ENCODE measurements around the gene CRY2. TPM values are rescaled to one million over a fixed set of nuclear protein-coding genes. Genes with fewer than 3 reads are reported as not detected.

The CRY2 gene
- total and polyA plus RNA-seq, 10 of the 15 experiments (the other 5 are each of a cell fraction or from before 2014, with no cell fraction given), result 1.2 to 14.7 (median 8.1) TPM

DNA sequence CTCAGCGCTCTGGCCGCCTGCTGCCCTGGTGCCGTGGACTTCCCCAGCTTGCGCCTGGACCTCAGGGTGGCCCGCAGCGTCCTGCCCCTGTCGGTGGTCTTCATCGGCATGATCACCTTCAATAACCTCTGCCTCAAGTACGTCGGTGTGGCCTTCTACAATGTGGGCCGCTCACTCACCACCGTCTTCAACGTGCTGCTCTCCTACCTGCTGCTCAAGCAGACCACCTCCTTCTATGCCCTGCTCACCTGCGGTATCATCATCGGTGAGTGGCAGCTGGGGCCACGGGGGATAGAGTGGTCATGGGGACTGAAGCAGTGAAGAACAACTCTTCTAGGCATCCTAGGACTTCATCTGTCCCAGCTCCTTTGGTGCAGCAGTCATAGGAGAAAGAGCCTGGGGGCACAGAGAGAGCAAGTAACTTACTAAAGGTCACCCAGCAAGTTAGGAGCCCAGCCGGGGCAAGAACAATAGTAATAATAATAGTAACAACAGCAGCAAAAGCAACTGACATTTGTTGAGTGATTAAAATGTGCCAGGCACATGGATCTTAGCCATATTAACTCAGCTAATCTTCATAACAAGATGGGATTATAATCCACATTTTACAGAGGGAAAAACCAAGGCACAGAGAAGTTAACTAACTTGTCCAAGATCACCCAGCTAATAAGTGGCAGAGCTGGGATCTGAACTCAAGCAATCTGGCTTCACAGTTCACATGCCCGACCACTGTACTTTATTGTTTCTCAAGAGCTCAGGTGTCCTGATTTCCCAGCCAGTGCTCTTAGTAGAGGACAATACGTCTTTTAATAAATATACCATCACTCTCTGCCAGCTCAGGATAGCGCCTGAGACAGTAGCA is 41.0 kb upstream of the CRY2 start:
- TF ChIP-seq, protein P1, sequence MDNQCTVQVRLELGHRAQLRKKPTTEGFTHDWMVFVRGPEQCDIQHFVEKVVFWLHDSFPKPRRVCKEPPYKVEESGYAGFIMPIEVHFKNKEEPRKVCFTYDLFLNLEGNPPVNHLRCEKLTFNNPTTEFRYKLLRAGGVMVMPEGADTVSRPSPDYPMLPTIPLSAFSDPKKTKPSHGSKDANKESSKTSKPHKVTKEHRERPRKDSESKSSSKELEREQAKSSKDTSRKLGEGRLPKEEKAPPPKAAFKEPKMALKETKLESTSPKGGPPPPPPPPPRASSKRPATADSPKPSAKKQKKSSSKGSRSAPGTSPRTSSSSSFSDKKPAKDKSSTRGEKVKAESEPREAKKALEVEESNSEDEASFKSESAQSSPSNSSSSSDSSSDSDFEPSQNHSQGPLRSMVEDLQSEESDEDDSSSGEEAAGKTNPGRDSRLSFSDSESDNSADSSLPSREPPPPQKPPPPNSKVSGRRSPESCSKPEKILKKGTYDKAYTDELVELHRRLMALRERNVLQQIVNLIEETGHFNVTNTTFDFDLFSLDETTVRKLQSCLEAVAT (IDR thresholded peaks at IDR 0.05), result peak; percentile 81
- TF ChIP-seq RCOR1 (conservative IDR thresholded peaks at IDR 0.05; ENCODE audit: low read depth, low read length), result no peak
- no peak for TF ChIP-seq NRF1 (conservative IDR thresholded peaks at IDR 0.05; ENCODE audit: low read depth, low read length)
- Histone ChIP-seq H3K4me3 (peak overlapping the region; percentile 100), H3K36me3 (ENCODE audit: control insufficient read depth in 2 of 2, insufficient read depth in 2 of 2, low read length in 1 of 2) (peaks cover 0 to 7% of the 10 kb centered on the region in 2 experiments; a peak in 3 of 4 replicates), H3K79me2 (ENCODE audit: control insufficient read depth, insufficient read depth, low read length) (peaks cover 25% of the 10 kb centered on the region), H2AFZ (ENCODE audit: control insufficient read depth, low read depth, low read length) (no peak overlapping the region), H3K27me3 (replicated peaks in 1 of 2; ENCODE audit: control insufficient read depth in 2 of 2, insufficient read depth in 2 of 2, low read length in 1 of 2) (no peaks in the 10 kb centered on the region), H4K20me1 (ENCODE audit: control insufficient read depth, insufficient read depth) (no peaks in the 10 kb centered on the region), H3K4me2 (ENCODE audit: control insufficient read depth, insufficient read depth) (peak overlapping the region; percentile 93), H3K9me3 (replicated peaks; ENCODE audit: control insufficient read depth, insufficient read depth, low read length) (no peaks in the 10 kb centered on the region), H3K4me1 (ENCODE audit: control insufficient read depth, insufficient read depth, low read length) (peaks cover 23% of the 10 kb centered on the region), H3K27ac (ENCODE audit: control insufficient read depth, insufficient read depth) (no peak overlapping the region; the same call in 1 of the 2 replicates), H3K9ac (ENCODE audit: control insufficient read depth, insufficient read depth, low read length) (peak overlapping the region; percentile 70; the same call in 1 of the 2 replicates)
- FAIRE-seq (no peak), DNase-seq (ENCODE audit: low read depth, low spot score) (no peak), ATAC-seq (no peak)
- intact Hi-C loops (cut with micrococcal nuclease; ENCODE audit: unreplicated experiment), result no loop called here
- SMC1A ChIA-PET (ENCODE audit: uncharacterized antibody, unreplicated experiment), result interaction anchor here (1.0 to 2.2 kb wide), 5 partner anchors 10 to 45 kb away, joined by 3 to 11 read pairs (median 8); partner anchors contain the start of gene CRY2
- in situ Hi-C loops (cut with MboI), result no loop called here
- TSS peak; percentile 49 for BruUV-seq (replicated peaks)
- WGBS (ENCODE audit: insufficient coverage, insufficient replicate concordance, low lambda C conversion rate, missing lambda C conversion rate), result 80% methylated on average over 20 of the region's 20 CpGs
- POLR2A ChIA-PET, result interaction anchor here (0.8 to 4.2 kb wide), 4 partner anchors 10 to 40 kb away, joined by 5 to 27 read pairs (median 16); partner anchors contain the start of gene CRY2
- RAD21 ChIA-PET (ENCODE audit: unreplicated experiment), result interaction anchor here (0.9 to 4.1 kb wide), 4 partner anchors 11 to 44 kb away, joined by 3 to 23 read pairs (median 9); partner anchors contain the start of gene CRY2
- CTCF ChIA-PET, result interaction anchor here (1.0 to 2.3 kb wide), 5 partner anchors 11 to 40 kb away, joined by 3 to 12 read pairs (median 4); no protein-coding TSS in a partner anchor

Measured in GM12878 (cell line).